ENCODE data around the gene ALPP.

GRCh38 chr2:232419245-232420072 lies 40.9 kb downstream of the ALPP start:
- TF ChIP-seq CTCF (IDR thresholded peaks at IDR 0.05; ENCODE audit: borderline replicate concordance, extremely low read depth, low read length, poor library complexity, severe bottlenecking), result no peak
- TF ChIP-seq EZH2 (IDR thresholded peaks at IDR 0.05; ENCODE audit: borderline replicate concordance, low read depth, low read length, severe bottlenecking), result no peak
